ENCODE measurements around the gene SLC35D1.

DNA sequence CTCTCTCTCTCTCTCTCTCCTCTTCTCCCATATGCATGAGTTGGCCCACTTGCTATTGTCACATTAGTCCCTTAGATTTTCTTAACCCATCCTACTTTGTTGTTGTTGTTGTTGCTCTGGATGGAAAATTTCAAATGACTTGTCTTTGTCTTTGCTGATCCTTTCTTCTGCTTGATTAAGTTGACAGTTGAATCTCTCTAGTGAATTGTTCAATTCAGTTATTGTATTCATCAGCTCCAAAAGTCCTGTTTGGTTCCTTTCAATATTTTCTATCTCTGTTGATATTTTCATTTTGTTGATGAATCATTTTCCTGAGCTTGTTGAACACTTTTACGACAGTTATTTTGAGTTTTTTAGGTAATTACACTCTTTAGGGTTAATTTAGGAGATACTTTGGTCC lies 18.8 kb upstream of the SLC35D1 start:
- TF ChIP-seq POLR2A (IDR thresholded peaks at IDR 0.05) = no peak
- no peak for TF ChIP-seq POLR2AphosphoS5 (IDR thresholded peaks at IDR 0.05)
- TF ChIP-seq EP300 (IDR thresholded peaks at IDR 0.05; ENCODE audit: low read depth) = no peak
- no peak for TF ChIP-seq CTCF (IDR thresholded peaks at IDR 0.05)
